Fibroblast of villous mesenchyme (primary cell): Measurements from ENCODE around the gene MED13L. TPM values are rescaled to one million over a fixed set of nuclear protein-coding genes. Genes with fewer than 3 reads are reported as not detected.

ENCODE experiments used
- DNase-seq: peaks from one replicate; pipeline ENCODE4 v3.0.0-alpha.2; 2010; ENCODE audit warnings: low read depth
- H3K4me3 ChIP-seq: 2 replicates; pipeline ENCODE4 v1.5.1; 2011; ENCODE audit warnings: low read depth, mild to moderate bottlenecking, low read length
- total RNA-seq: library from RNA; depleted of rRNA; stranded (reverse); fragments of >200 nt; gene quantifications from 2 replicates; pipeline ENCODE4 v1.2.3, GENCODE V29; 2012
- TF ChIP-seq, protein P1 (sequence below): IDR thresholded peaks from 2 replicates; pipeline ENCODE4 v1.5.1; 2012; ENCODE audit warnings: low read depth, mild to moderate bottlenecking, low read length; ENCODE audit not compliant: insufficient read depth

MED13L gene
- total RNA-seq, 1 donor, result 189 TPM

DNA sequence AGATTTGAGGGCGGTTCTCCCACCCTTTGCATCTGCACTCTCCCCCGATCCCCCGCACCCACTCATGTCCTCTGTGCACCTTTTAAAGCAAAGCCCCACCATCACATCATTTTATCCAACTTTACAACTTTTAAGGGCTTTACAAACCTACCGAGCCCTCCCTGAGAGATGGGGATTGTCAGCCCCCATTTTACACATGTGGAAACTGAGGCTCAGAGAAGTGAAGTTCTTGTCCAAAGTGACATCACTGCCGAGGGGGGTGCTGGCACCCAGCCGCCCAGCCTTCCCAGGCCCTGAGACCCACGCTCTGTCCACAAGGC, 334.2 kb downstream of the MED13L start:
- DNase-seq, result no peak
- no peak overlapping the region for H3K4me3 ChIP-seq
- TF ChIP-seq, protein P1, sequence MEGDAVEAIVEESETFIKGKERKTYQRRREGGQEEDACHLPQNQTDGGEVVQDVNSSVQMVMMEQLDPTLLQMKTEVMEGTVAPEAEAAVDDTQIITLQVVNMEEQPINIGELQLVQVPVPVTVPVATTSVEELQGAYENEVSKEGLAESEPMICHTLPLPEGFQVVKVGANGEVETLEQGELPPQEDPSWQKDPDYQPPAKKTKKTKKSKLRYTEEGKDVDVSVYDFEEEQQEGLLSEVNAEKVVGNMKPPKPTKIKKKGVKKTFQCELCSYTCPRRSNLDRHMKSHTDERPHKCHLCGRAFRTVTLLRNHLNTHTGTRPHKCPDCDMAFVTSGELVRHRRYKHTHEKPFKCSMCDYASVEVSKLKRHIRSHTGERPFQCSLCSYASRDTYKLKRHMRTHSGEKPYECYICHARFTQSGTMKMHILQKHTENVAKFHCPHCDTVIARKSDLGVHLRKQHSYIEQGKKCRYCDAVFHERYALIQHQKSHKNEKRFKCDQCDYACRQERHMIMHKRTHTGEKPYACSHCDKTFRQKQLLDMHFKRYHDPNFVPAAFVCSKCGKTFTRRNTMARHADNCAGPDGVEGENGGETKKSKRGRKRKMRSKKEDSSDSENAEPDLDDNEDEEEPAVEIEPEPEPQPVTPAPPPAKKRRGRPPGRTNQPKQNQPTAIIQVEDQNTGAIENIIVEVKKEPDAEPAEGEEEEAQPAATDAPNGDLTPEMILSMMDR, result no peak

DNA sequence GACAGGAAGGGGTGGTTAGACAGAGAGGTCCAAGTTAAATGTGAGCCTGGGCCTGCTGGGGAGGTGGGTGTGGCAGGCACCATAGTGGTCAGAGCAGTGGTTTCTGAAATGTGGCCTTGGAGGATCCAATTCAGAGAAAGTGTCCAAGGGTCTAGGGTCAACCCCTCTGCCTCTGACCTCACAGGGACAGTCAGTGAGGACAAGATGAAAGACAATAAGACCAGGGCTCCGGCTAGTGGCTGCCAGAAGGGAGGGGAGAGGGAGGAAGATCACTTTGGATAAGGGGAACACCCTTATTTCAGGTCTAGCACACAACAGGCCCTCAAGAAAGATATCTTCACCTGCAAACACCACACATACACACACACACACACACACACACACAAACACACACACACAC, 335.1 kb downstream of the MED13L start:
- DNase-seq, result no peak
- H3K4me3 ChIP-seq, result no peak overlapping the region
- TF ChIP-seq, protein P1, result no peak

DNA sequence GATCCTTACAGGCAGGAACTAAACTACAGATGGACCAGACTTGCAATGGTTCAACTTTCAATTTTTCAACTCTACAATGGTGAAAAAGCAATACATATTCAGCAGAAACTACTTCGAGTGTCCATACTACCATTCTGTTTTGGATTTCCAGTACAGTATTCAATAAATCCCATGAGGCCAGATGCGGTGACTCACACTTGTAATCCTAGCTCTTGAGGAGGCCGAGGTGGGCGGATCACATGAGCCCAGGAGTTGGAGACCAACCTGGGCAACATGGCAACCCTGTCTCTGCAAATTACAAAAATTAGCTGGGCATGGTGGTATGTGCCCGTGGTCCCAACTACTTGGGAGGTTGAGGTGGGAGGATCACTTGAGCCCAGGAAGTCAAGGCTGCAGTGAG, 336.1 kb downstream of the MED13L start:
- TF ChIP-seq, protein P1, result no peak
- DNase-seq, result peak; percentile 22
- no peak overlapping the region for H3K4me3 ChIP-seq

DNA sequence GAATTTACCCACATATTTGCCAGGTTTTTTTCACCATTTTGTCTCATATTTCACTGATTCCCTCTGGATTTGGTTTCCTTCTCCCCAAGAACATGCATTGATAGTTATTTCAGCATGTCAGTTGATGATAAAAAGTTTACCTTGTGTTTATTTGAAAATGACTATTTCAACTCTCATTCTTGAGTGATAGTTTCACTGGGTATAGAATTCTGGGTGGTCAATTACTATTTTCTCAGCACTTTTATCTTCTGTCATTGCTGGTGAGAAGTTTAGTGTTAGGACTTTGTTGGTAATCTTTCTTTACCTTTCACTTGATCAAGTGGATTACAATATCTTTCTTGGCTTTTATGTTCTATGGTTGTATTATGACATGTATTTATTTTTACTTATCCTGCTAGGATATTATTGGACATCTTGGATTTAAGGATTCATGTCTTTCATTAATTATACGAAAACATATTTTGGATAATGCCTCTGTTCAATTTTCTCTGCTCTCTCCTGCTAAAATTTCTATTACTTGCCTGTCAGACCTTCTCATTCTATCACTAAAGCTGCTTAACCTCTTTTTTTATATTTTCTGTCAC, 338.6 kb downstream of the MED13L start:
- no peak for DNase-seq
- TF ChIP-seq, protein P1, result no peak
- no peak overlapping the region for H3K4me3 ChIP-seq

DNA sequence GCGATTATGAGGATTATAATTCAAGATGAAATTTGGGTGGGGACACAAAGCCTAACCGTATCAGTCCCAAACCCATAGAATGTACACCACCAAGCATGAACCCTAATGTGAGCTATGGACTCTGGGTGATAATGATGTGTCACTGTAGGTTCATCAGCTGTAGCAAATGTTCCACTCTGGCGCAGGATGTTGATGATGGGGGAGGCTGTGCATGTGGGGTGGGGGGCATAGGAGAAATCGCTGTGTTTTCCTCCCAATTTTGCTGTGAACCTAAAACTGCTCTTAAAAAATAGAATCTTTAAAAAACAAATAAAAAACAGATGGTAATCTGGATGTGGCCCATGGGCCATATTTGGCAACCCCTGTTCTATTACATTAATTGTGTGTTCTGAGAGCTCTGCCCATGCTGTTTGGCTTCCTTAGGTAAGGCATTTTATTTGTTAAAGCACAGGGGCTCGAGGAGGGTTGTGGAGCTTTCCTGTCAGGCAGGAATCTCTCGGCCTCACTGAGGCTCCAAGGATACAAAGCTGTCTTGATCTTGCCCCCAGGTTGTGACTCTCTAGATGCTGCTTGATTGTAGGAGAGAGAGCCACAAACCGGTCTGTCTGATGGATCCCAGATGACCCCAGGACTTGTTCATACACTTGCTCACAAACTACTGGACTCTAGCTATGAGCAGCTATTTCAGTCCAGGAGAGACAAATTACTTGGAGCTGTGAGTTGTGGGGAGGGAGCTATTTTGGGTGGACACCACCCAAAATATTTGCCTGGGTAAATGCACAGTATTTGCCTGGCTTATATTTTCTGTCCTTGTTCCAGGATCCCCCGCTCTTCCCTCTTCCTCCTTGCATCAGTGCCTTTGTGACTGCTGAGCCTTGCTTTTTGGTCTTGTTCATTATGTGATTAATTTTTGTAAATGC, 340.2 kb downstream of the MED13L start:
- TF ChIP-seq, protein P1, result no peak
- no peak overlapping the region for H3K4me3 ChIP-seq
- no peak for DNase-seq

DNA sequence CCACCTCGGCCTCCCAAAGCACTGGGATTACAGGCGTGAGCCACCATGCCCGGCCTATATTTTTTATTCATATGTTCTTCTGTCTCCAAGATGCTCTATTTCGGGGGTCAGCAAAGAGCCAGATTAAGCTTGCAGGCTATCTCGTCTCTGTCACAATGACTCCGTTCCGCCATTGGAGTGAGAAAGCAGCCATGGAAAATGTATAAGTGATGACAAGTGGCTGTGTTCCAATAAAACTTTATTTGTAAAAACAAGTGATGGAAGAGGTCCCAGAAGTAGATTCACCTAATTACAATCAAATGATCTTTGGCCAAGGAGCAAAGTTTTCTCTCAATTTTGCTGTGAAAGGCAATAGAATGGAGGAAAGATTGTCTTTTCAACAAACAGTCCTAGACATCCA, 342.6 kb downstream of the MED13L start:
- TF ChIP-seq, protein P1, result no peak
- H3K4me3 ChIP-seq, result no peak overlapping the region
- DNase-seq, result no peak
